Pancreas (tissue), 10 donors: ENCODE measurements around the gene GRIA4. TPM values are rescaled to one million over a fixed set of nuclear protein-coding genes. Genes with fewer than 3 reads are reported as not detected.
"Not testable (repeated sequence)": the region's sequence is repeated elsewhere in the genome, so short reads cannot be mapped to it uniquely, and the experiment has no call there.

Experiments
- ATAC-seq, 4 donors: fragments of 200-7000 bp; cut with Tn5 transposase; one replicate each; pipeline versions ENCODE4 v1.8.0 to v1.9.1; 2020; ENCODE audit warnings: mild to moderate bottlenecking in 4 of 4, moderate library complexity in 4 of 4
- DNase-seq, 6 donors: peaks; one replicate each; pipeline ENCODE4 v3.0.0-alpha.2; 2020
- FAIRE-seq: peaks from 2 replicates; lab custom pipeline; 2012; peaks lifted over from hg19 to GRCh38; lab: Jason Lieb, UNC
- H3K27ac ChIP-seq, 4 donors: fragments of 200-600 bp; sonication (generic); 1 replicate in 3 of 4; 2 replicates in 1 of 4; pipeline versions ENCODE4 v1.5.0 to v1.8.0; 2020
- H3K27me3 ChIP-seq, 4 donors: fragments of 200-600 bp; one replicate each; pipeline ENCODE4 v1.8.0; 2021
- H3K36me3 ChIP-seq, 3 donors: fragments of 200-600 bp; sonication (generic) in 1 of 3; one replicate each; pipeline versions ENCODE4 v1.5.0 to v1.8.0; 2020 to 2021
- H3K4me1 ChIP-seq, 3 donors: fragments of 200-600 bp; one replicate each; pipeline ENCODE4 v1.8.0; 2021
- H3K4me3 ChIP-seq, 4 donors: fragments of 200-600 bp; sonication (generic) in 2 of 4; one replicate each; pipeline versions ENCODE4 v1.5.0 to v1.8.0; 2020 to 2021
- H3K9me3 ChIP-seq, 4 donors: fragments of 200-600 bp; one replicate each; pipeline ENCODE4 v1.8.0; 2021
- CTCF ChIP-seq, 4 donors: fragments of 200-600 bp; sonication (generic) in 3 of 4; IDR thresholded peaks; one replicate each; pipeline versions ENCODE4 v1.5.0 to v1.8.0; 2021; ENCODE audit warnings: antibody characterized with exemption in 4 of 4
- WGBS, 2 donors: extraction: QIAGEN DNeasy Blood & Tissue Kit; methylation state at CpG; one replicate each; pipeline ENCODE4 v1.1.7; 2013; 5-methylcytosine and 5-hydroxymethylcytosine counted together
- intact Hi-C, 3 donors: fragments of 100-400 bp; cut with DNase I; formaldehyde crosslinking; loops; one replicate each; pipeline versions ENCODE4 v1.11.1 to v1.14.2; 2022
- polyA plus RNA-seq, 2 donors: library from polyadenylated mRNA; stranded (reverse); fragments of 200-250 nt; gene quantifications; one replicate each; pipeline ENCODE4 v1.2.3, GENCODE V29; 2013
- total RNA-seq, 6 donors: library from RNA; stranded (reverse); fragmentation: NEBNext Ultra II Directional in 4 of 6; extraction: Animal tissue kit (Norgen Biotek cat#: 25700) in 4 of 6; gene quantifications; one replicate each; pipeline versions ENCODE4 v1.2.1 to v1.2.4, GENCODE V29; 2021 to 2023
- donor health status: healthy with polysubstance abuse.
- donor health status: DM: no; HTN: no; CAD: no; lungs with moderate emphysema.
- donor health status: DM: no; HTN: no; CAD: no.
- donor health status: control.
- donor health status: control.
- donor health status: Bipolar disorder and iron deficiency.
- donor health status: DM: yes; HTN: yes; CAD: no.
- donor health status: DM: no; HTN: no; CAD: no.
- donor health status: DM: no; HTN: no; CAD: no.
- donor health status: DM: yes; HTN: yes; CAD: no.

The GRIA4 gene
- total and polyA plus RNA-seq, 8 donors, result 0.22 to 2.4 (median 1.2) TPM

DNA sequence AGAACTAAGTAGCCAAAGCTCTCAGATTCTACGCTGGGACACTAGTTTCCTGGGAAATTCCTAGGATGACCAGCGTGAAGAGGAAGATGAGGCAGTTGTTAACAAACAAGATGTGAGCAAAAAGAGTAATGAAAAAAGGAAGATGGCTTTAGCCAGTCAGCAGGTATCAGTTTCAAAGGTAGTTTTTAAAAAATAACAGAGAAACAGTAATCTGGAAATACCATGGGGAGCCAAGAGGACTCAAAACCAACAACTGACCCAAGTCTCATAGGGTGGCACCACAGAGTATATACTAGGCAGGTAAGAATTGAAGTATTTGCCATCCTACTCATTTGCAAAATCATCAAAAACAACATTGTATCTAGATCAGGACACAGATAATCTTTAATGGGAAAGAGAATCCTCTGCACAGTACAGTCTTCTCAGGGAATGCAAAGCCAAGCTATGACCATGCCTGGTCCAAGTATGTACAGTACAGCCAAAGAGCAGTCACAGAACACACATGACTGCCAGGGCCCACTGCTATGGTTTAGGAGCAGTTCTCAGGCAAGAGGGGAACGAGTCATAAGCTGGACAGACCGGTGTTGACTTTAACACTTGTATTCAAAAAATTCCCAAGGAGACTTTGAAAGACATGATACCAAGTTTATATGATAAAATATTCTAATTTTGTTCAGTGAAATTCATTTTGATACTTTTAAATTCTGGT is 391.6 kb downstream of the GRIA4 start:
- H3K27ac ChIP-seq, result no peak overlapping the region
- intact Hi-C loops, result no loop called here
- FAIRE-seq, result no peak
- no peak for DNase-seq
- WGBS, 2 donors, result 95 to 96% methylated on average over 4 of the region's 4 CpGs
- peaks cover 0 to 4% (median 0%) of the 10 kb centered on the region in 3 donors for H3K36me3 ChIP-seq
- H3K27me3 ChIP-seq, result no peaks in the 10 kb centered on the region
- no peak for TF ChIP-seq CTCF (IDR thresholded peaks at IDR 0.05)
- no peaks in the 10 kb centered on the region for H3K9me3 ChIP-seq
- no peak overlapping the region for H3K4me3 ChIP-seq
- no peak for ATAC-seq
- no peaks in the 10 kb centered on the region for H3K4me1 ChIP-seq

DNA sequence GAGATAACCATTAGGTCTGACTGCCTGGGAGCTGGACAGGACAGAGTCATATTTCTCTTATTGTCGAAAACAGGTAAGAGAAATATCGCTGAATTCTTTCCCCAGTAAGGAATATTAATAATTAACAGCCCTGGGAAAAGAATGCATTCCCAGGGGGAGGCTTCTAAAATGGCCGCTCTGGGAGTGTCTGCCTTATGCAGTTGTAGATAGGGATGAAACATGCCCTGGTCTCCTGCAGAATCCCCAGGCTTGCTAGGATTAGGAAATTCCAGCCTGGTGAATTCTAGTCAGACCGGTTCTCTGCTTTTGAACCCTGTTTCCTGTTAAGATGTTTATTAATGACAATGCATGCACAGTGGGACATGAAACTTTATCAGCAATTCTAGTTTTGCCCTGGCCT is 393.2 kb downstream of the GRIA4 start:
- DNase-seq, FAIRE-seq, H3K9me3 ChIP-seq, ATAC-seq, H3K27ac ChIP-seq, H3K4me3 ChIP-seq, H3K27me3 ChIP-seq, intact Hi-C loops, H3K4me1 ChIP-seq: not testable (repeated sequence)
- peaks cover 0 to 20% (median 0%) of the 10 kb centered on the region in 3 donors for H3K36me3 ChIP-seq
- 84 to 87% methylated on average over 4 of the region's 4 CpGs for WGBS, 2 donors

- no peak overlapping the region for H3K27ac ChIP-seq
- peaks cover 0 to 36% (median 4%) of the 10 kb centered on the region in 3 donors for H3K36me3 ChIP-seq
- peaks cover 0 to 8% (median 3%) of the 10 kb centered on the region in 3 donors for H3K4me1 ChIP-seq
- intact Hi-C loops, result no loop called here
- FAIRE-seq, result no peak
- H3K9me3 ChIP-seq, result no peaks in the 10 kb centered on the region
- 54 to 58% methylated on average over 2 of the region's 2 CpGs for WGBS, 2 donors
- no peak for ATAC-seq
- no peak overlapping the region for H3K4me3 ChIP-seq
- DNase-seq, result no peak
- H3K27me3 ChIP-seq, result no peaks in the 10 kb centered on the region
- no peak for TF ChIP-seq CTCF (IDR thresholded peaks at IDR 0.05)
Observed at GRCh38 chr11:106011481-106011880, 401.6 kb downstream of the GRIA4 start.

- no peak overlapping the region for H3K4me3 ChIP-seq
- peaks cover 0 to 8% (median 3%) of the 10 kb centered on the region in 3 donors for H3K4me1 ChIP-seq
- H3K9me3 ChIP-seq, result no peaks in the 10 kb centered on the region
- FAIRE-seq (no peak), ATAC-seq (peak in 3 of 4 donors; percentile 44 to 69 (median 64)), DNase-seq (no peak)
- peaks cover 0 to 24% (median 4%) of the 10 kb centered on the region in 3 donors for H3K36me3 ChIP-seq
- no peaks in the 10 kb centered on the region for H3K27me3 ChIP-seq
- no peak for TF ChIP-seq CTCF (IDR thresholded peaks at IDR 0.05)
- H3K27ac ChIP-seq, result no peak overlapping the region
- intact Hi-C loops, result no loop called here
- 61 to 63% methylated on average over 3 of the region's 3 CpGs for WGBS, 2 donors
Observed at GRCh38 chr11:106012744-106013143, 402.9 kb downstream of the GRIA4 start.

DNA sequence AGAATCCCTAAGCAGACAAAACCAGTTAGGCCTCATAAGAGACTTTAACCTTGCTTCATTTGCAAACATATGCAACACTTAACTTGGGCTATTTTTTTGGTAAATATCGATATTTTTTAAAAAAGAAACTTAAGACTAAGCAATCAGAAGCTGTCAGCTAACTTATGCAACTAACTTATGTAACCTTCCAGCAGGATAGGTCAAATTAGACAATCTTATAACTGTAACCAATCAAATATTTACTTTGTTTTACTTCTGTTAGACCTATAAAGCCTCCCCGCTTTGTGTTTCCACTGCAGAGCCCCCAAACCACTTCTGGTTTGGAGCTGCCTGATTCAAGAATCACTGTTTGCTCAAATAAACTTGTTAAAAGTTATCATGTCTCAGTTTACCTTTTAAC is 404.2 kb downstream of the GRIA4 start:
- ATAC-seq (no peak), FAIRE-seq (no peak)
- intact Hi-C loops, result no loop called here

More for the DNA sequence above, 404.2 kb downstream of the GRIA4 start:
- 44 to 47% methylated on average over 2 of the region's 2 CpGs for WGBS, 2 donors
- no peaks in the 10 kb centered on the region for H3K27me3 ChIP-seq
- peaks cover 0 to 13% (median 3%) of the 10 kb centered on the region in 3 donors for H3K4me1 ChIP-seq
- no peak overlapping the region for H3K27ac ChIP-seq
- peaks cover 0 to 12% (median 4%) of the 10 kb centered on the region in 3 donors for H3K36me3 ChIP-seq
- H3K9me3 ChIP-seq, result no peaks in the 10 kb centered on the region
- no peak for DNase-seq
- H3K4me3 ChIP-seq, result no peak overlapping the region
- no peak for TF ChIP-seq CTCF (IDR thresholded peaks at IDR 0.05)
